Measurements from ENCODE around the gene ELMO2.

Gene ELMO2

GRCh38 chr20:46341074-46342009, 65.1 kb downstream of the ELMO2 start:
- no peak for TF ChIP-seq CTCF (IDR thresholded peaks at IDR 0.05; ENCODE audit: extremely low read depth, insufficient read depth, missing control alignments)
- no peak for DNase-seq (ENCODE audit: low spot score)
- in situ Hi-C loops (cut with MboI; ENCODE audit: low pct_unique_long_range_greater_than_20kb, low sequenced_read_pairs, unreplicated experiment) = no loop called here

GRCh38 chr20:46339037-46339436, 67.4 kb downstream of the ELMO2 start:
- no peak for DNase-seq (ENCODE audit: low spot score)
- no peak for TF ChIP-seq CTCF (IDR thresholded peaks at IDR 0.05; ENCODE audit: extremely low read depth, insufficient read depth, missing control alignments)

GRCh38 chr20:46336735-46337134, 69.7 kb downstream of the ELMO2 start:
- TF ChIP-seq CTCF (IDR thresholded peaks at IDR 0.05; ENCODE audit: extremely low read depth, insufficient read depth, missing control alignments) = no peak

More at GRCh38 chr20:46339037-46339436, 67.4 kb downstream of the ELMO2 start:
- in situ Hi-C loops (cut with MboI; ENCODE audit: low pct_unique_long_range_greater_than_20kb, low sequenced_read_pairs, unreplicated experiment) = no loop called here

GRCh38 chr20:46334303-46334904, 72.0 kb downstream of the ELMO2 start:
- TF ChIP-seq CTCF (IDR thresholded peaks at IDR 0.05; ENCODE audit: extremely low read depth, insufficient read depth, missing control alignments) = no peak
- in situ Hi-C loops (cut with MboI; ENCODE audit: low pct_unique_long_range_greater_than_20kb, low sequenced_read_pairs, unreplicated experiment) = no loop called here
- DNase-seq (ENCODE audit: low spot score) = no peak

More at GRCh38 chr20:46336735-46337134, 69.7 kb downstream of the ELMO2 start:
- in situ Hi-C loops (cut with MboI; ENCODE audit: low pct_unique_long_range_greater_than_20kb, low sequenced_read_pairs, unreplicated experiment) = no loop called here
- DNase-seq (ENCODE audit: low spot score) = no peak

- in situ Hi-C loops (cut with MboI; ENCODE audit: low pct_unique_long_range_greater_than_20kb, low sequenced_read_pairs, unreplicated experiment) = no loop called here
- no peak for DNase-seq (ENCODE audit: low spot score)
- TF ChIP-seq CTCF (IDR thresholded peaks at IDR 0.05; ENCODE audit: extremely low read depth, insufficient read depth, missing control alignments) = no peak
These were observed 73.0 kb downstream of the ELMO2 start for GRCh38 chr20:46333161-46333991.
